KOPT-K1 (cell line): ENCODE results near the gene NMRAL1.

Source experiments
- H3K27ac ChIP-seq: fragments of 200-600 bp; sonication (generic); 2 replicates; pipeline ENCODE4 v1.5.1; 2016; ENCODE audit warnings: antibody characterized with exemption, mild to moderate bottlenecking, low read depth, low read length; ENCODE audit not compliant: poor library complexity, severe bottlenecking
- H3K36me3 ChIP-seq: fragments of 200-600 bp; sonication (generic); 2 replicates; pipeline ENCODE4 v1.5.1; 2017; ENCODE audit warnings: antibody characterized with exemption, mild to moderate bottlenecking, low read length, moderate library complexity; ENCODE audit not compliant: insufficient read depth
- H3K9me3 ChIP-seq: fragments of 200-600 bp; sonication (generic); 2 replicates; pipeline ENCODE4 v1.5.1; 2017; ENCODE audit warnings: antibody characterized with exemption, low read length, mild to moderate bottlenecking; ENCODE audit not compliant: insufficient read depth, poor library complexity, severe bottlenecking

NMRAL1 gene

GRCh38 chr16:4431023-4431422, 43.4 kb downstream of the NMRAL1 start:
- Histone ChIP-seq H3K9me3 (no peaks in the 10 kb centered on the region), H3K27ac (no peak overlapping the region), H3K36me3 (peaks cover 79% of the 10 kb centered on the region)

- Histone ChIP-seq H3K27ac (no peak overlapping the region), H3K9me3 (no peaks in the 10 kb centered on the region), H3K36me3 (peaks cover 54% of the 10 kb centered on the region)
Measured at GRCh38 chr16:4428500-4428899, 45.9 kb downstream of the NMRAL1 start.

DNA sequence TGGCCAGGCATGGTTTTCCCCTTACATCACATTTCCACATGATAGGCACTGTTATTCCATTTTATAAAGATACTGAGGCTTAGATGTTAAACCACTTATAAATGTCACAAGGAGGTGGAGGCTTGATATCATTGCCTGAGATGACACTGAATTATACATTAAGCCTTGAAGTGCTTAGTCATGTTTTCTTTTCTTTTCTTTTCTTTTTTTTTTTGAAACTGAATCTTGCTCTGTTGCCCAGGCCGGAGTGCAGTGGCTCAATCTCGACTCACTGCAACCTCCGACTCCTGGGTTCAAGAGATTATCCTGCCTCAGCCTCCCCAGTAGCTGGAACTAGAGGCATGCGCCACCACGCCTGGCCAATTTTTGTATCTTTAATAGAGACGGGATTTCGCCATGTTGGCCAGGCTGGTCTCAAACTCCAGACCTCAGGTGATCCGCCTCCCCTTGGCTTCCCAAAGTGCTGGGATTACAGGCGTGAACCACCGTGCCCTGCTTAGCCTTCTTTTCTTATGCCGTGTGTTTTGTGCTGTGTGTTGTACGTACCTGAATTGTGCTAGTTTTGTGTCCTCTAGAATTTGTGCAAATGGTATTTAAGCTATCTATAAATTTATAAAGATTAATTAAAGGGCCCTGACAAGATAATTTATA, 47.6 kb downstream of the NMRAL1 start:
- peak overlapping the region; percentile 96 for H3K27ac ChIP-seq
- peaks cover 40% of the 10 kb centered on the region for H3K36me3 ChIP-seq
- H3K9me3 ChIP-seq = no peaks in the 10 kb centered on the region

- H3K36me3 ChIP-seq = peaks cover 33% of the 10 kb centered on the region
- no peaks in the 10 kb centered on the region for H3K9me3 ChIP-seq
- H3K27ac ChIP-seq = peak overlapping the region; percentile 96
Measured at GRCh38 chr16:4426021-4426684, 48.3 kb downstream of the NMRAL1 start.

DNA sequence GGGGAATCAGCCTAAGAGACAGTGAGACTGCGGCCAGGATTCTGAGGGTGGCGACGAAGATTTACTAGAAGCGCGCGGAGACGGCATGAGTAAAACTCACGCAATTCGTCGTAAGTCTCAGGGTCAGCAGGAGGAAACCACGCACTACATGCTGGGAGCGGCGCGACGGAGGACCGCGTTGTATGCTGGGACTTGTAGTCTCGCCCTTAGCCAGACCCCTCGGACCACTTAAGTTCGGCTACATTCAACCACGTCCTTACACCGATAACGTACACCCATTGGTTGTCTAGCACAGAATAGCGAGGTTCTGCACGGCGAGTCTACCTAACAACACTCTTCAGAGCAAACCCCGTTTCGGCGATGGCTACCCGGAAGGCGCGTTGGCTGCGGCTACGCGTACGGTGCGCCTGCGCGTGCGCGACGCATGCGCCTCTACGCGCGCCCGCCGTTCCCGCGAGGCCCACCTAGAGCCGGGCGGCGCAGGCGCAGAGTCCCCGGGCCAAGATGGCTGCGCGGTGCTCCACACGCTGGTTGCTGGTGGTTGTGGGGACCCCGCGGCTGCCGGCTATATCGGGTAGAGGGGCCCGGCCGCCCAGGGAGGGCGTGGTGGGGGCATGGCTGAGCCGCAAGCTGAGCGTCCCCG, 48.9 kb downstream of the NMRAL1 start, which contains the start of gene DNAJA3:
DNAJA3 (plus strand) TSS at position 491 of the 643 bp plus-strand sequence; CDS start at position 505, 14 bp downstream.
- H3K36me3 ChIP-seq = peaks cover 27% of the 10 kb centered on the region
- peak within 1 kb of the TSS; percentile 96 for H3K27ac ChIP-seq
- H3K9me3 ChIP-seq = no peaks in the 10 kb centered on the region

GRCh38 chr16:4420505-4421105, 53.8 kb downstream of the NMRAL1 start:
- no peaks in the 10 kb centered on the region for H3K36me3 ChIP-seq
- no peak overlapping the region for H3K27ac ChIP-seq
- no peaks in the 10 kb centered on the region for H3K9me3 ChIP-seq

DNA sequence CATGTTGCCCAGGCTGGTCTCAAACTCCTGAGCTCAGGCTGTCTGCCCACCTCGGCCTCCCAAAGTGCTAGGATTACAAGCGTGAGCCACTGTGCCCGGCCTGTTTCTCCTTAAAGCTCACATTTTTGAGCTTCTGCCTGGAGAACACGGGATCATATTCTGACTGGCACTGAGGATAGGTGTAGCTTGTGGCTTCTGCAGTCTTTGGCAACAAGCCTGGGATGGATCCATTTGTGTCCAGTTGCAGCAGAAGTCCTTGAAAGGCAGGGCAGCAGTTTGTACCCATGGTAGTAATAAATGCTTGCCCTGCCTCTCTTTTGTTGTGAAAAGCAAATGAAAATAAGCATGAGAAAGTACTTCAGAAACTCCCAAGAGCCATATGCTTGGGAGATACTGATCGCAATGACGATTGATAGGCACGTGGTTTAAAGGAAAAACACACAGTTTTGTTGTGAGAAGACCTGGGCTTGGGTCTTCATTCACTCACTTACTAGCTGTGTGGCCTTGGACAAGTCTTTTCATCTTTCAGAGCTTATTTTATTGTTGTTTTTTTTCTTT, 54.9 kb downstream of the NMRAL1 start:
- H3K9me3 ChIP-seq = no peaks in the 10 kb centered on the region
- no peaks in the 10 kb centered on the region for H3K36me3 ChIP-seq
- no peak overlapping the region for H3K27ac ChIP-seq

- H3K36me3 ChIP-seq = peaks cover 19% of the 10 kb centered on the region; the same call in 1 of the 2 replicates
- H3K27ac ChIP-seq = peak within 1 kb of the TSS; percentile 83
- no peaks in the 10 kb centered on the region for H3K9me3 ChIP-seq
Measured at GRCh38 chr16:4416200-4417032, 58.0 kb downstream of the NMRAL1 start, which contains the start of gene CORO7. TSS of gene CORO7 (minus strand) at chr16:4416596. CDS start at chr16:4416518, 78 bp downstream.

DNA sequence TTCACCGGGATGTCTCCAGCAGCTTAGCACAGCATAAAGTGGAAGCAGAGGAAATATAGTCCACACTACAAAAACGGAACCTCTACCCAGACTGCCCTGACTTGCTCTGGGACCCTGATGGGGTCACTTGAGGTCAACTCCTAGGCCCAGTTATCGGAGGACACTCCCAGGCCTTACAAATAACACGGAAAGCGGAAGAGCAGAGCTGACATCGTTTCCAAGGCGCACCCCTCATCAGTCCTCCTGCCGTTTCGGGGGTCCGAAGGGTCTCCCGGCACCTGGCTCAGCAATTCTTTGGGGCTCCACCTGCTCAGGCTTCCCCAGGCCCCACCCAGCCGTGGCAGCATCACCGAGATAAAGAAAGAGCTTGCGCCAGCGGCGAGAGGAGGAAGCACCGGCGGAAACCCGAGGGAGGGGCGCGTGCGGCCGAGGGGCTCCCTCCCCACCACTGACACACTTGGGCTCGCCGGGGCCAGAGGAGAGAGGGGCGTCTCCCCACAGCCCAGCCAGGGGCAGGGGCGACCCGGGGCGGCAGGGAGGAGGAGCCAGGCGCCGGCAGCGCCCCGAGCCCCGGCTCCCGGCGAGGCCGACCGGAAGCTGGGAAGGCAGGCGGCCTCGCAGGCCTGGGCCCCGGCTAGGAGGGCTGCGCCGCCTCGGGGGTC, 58.8 kb downstream of the NMRAL1 start:
- H3K9me3 ChIP-seq = no peaks in the 10 kb centered on the region
- peaks cover 26% of the 10 kb centered on the region; the same call in 1 of the 2 replicates for H3K36me3 ChIP-seq
- peak overlapping the region; percentile 83 for H3K27ac ChIP-seq

GRCh38 chr16:4414187-4414917, 60.1 kb downstream of the NMRAL1 start:
- Histone ChIP-seq H3K27ac (no peak overlapping the region), H3K36me3 (peaks cover 39% of the 10 kb centered on the region; the same call in 1 of the 2 replicates), H3K9me3 (no peaks in the 10 kb centered on the region)

- H3K9me3 ChIP-seq = no peaks in the 10 kb centered on the region
- H3K27ac ChIP-seq = no peak overlapping the region
- H3K36me3 ChIP-seq = peaks cover 54% of the 10 kb centered on the region
Measured at GRCh38 chr16:4412854-4413253, 61.6 kb downstream of the NMRAL1 start.

DNA sequence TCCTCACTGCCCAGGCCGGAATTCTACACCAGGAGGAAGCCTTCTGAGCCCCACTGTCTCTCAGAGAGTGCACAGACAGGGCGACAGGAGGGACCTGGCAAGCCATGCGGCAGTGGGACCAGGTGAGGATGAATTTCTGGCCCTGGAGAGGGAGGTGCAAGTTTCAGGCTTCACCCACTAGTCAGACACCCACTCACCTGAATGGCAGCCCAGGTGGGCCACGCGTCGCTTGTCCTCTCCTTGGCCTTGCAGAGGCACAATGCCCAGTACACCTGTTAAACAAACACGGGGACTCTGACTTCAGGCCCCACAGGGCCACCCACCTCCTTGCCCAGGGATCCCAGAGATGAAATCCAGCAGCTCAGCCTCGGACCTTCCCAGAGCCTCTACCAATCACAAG, 62.3 kb downstream of the NMRAL1 start:
- peaks cover 61% of the 10 kb centered on the region for H3K36me3 ChIP-seq
- H3K9me3 ChIP-seq = no peaks in the 10 kb centered on the region
- H3K27ac ChIP-seq = no peak overlapping the region
